ENCODE results near the gene PSMD4. TPM values are rescaled to one million over a fixed set of nuclear protein-coding genes. Genes with fewer than 3 reads are reported as not detected.
A peak's percentile ranks its signal among the peaks of the same experiment; 100 is the strongest.

Gene PSMD4
- total RNA-seq, 1 experiment from 2014 or later: 312 TPM

DNA sequence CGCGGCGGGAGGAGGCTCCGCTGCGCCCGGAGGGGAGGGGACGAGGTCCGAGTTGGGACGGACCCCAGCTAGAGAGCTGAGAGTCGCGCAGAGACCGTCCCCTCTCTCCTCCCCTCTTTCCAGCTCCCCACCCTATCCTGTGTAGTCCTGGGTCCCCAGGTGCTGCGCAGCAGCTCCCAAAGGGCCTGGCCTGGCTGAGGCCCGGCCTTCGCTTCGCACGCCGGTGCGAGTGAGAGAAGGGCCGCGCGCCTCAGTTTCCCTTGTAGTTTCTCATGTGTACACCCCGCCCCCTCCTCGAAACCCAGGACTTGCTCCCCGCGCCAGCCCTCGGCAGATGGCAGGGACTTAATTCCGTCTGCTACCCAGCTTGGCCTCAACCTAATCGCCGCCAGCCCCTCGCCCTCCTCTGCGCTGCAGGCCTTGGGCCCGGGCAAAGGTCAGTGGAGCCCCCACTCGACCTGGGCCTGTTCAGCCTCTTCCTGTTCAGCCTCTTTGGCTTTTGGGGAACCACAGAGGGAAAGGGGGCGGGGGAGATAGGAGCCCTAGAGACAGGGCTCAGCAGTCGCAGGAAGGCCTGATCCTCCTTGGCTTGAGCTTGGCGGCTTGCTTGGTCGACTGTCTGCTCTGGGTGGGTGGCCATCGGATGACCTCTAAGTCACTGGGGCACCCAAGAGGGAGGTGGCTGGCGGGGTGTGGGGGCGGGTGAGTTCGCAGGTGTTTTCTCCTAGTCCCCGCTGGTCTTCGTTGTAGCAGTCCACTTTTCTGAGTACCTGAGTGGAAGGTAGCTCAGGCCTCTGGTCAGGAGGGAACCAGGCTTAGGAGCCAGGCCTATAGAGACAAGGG lies 28.6 kb downstream of the PSMD4 start:
- Histone ChIP-seq H3K27me3 (replicated peaks; ENCODE audit: insufficient read depth, low read depth, low read length, poor library complexity) (no peaks in the 10 kb centered on the region), H3K4me1 (ENCODE audit: insufficient read depth, low read length, poor library complexity, severe bottlenecking) (peaks cover 3% of the 10 kb centered on the region), H3K27ac (ENCODE audit: low read depth, low read length, poor library complexity, severe bottlenecking) (peak overlapping the region; percentile 99), H3K36me3 (ENCODE audit: insufficient read depth, low read length, poor library complexity, severe bottlenecking) (peaks cover 25% of the 10 kb centered on the region), H3K9me3 (ENCODE audit: low read depth, low read length, poor library complexity, severe bottlenecking) (no peaks in the 10 kb centered on the region), H3K4me3 (ENCODE audit: low read depth, low read length, poor library complexity, severe bottlenecking) (peak overlapping the region; percentile 95)
- intact Hi-C loops (cut with micrococcal nuclease; ENCODE audit: unreplicated experiment): loop anchor here (5.0 kb wide), 1 partner anchor 64 kb away; the partner anchor contains the start of gene RFX5
- peak; percentile 26 for DNase-seq (ENCODE audit: low spot score)
- CTCF ChIA-PET: no interaction called here
- TF ChIP-seq EZH2 (IDR thresholded peaks at IDR 0.05; ENCODE audit: borderline replicate concordance, low read depth, low read length, poor library complexity, severe bottlenecking): no peak
- TF ChIP-seq CTCF (conservative IDR thresholded peaks at IDR 0.05; ENCODE audit: low read depth, low read length): no peak
- no TSS peak for BruUV-seq (replicated peaks)
- POLR2A ChIA-PET (ENCODE audit: low non-redundant PET): no interaction called here

GRCh38 chr1:151284013-151284577 lies 29.6 kb downstream of the PSMD4 start:
- no TSS peak for BruUV-seq (replicated peaks)
- peak overlapping the region; percentile 42 for H3K27ac ChIP-seq (ENCODE audit: low read depth, low read length, poor library complexity, severe bottlenecking)
- TF ChIP-seq CTCF (conservative IDR thresholded peaks at IDR 0.05; ENCODE audit: low read depth, low read length) (no peak), EZH2 (IDR thresholded peaks at IDR 0.05; ENCODE audit: borderline replicate concordance, low read depth, low read length, poor library complexity, severe bottlenecking) (no peak)
- POLR2A ChIA-PET (ENCODE audit: low non-redundant PET): interaction anchor here (0.5 kb wide), 1 partner anchor 43 kb away, joined by 14 read pairs; no protein-coding TSS in a partner anchor
- peaks cover 34% of the 10 kb centered on the region for H3K36me3 ChIP-seq (ENCODE audit: insufficient read depth, low read length, poor library complexity, severe bottlenecking)
- H3K9me3 ChIP-seq (ENCODE audit: low read depth, low read length, poor library complexity, severe bottlenecking): no peaks in the 10 kb centered on the region
- intact Hi-C loops (cut with micrococcal nuclease; ENCODE audit: unreplicated experiment): loop anchor here (5.0 kb wide), 1 partner anchor 63 kb away; the partner anchor contains the start of gene RFX5
- H3K27me3 ChIP-seq (replicated peaks; ENCODE audit: insufficient read depth, low read depth, low read length, poor library complexity): no peaks in the 10 kb centered on the region
- no peak for DNase-seq (ENCODE audit: low spot score)
- peaks cover 3% of the 10 kb centered on the region for H3K4me1 ChIP-seq (ENCODE audit: insufficient read depth, low read length, poor library complexity, severe bottlenecking)
- CTCF ChIA-PET: no interaction called here
- H3K4me3 ChIP-seq (ENCODE audit: low read depth, low read length, poor library complexity, severe bottlenecking): peak overlapping the region; percentile 95

GRCh38 chr1:151286619-151287340 lies 32.2 kb downstream of the PSMD4 start:
- TF ChIP-seq CTCF (conservative IDR thresholded peaks at IDR 0.05; ENCODE audit: low read depth, low read length) (no peak), EZH2 (IDR thresholded peaks at IDR 0.05; ENCODE audit: borderline replicate concordance, low read depth, low read length, poor library complexity, severe bottlenecking) (no peak)
- intact Hi-C loops (cut with micrococcal nuclease; ENCODE audit: unreplicated experiment): no loop called here
- Histone ChIP-seq H3K27ac (ENCODE audit: low read depth, low read length, poor library complexity, severe bottlenecking) (no peak overlapping the region), H3K27me3 (replicated peaks; ENCODE audit: insufficient read depth, low read depth, low read length, poor library complexity) (no peaks in the 10 kb centered on the region), H3K36me3 (ENCODE audit: insufficient read depth, low read length, poor library complexity, severe bottlenecking) (peaks cover 46% of the 10 kb centered on the region), H3K9me3 (ENCODE audit: low read depth, low read length, poor library complexity, severe bottlenecking) (no peaks in the 10 kb centered on the region), H3K4me3 (ENCODE audit: low read depth, low read length, poor library complexity, severe bottlenecking) (no peak overlapping the region), H3K4me1 (ENCODE audit: insufficient read depth, low read length, poor library complexity, severe bottlenecking) (no peaks in the 10 kb centered on the region)
- no TSS peak for BruUV-seq (replicated peaks)
- POLR2A ChIA-PET (ENCODE audit: low non-redundant PET): no interaction called here
- CTCF ChIA-PET: no interaction called here
- DNase-seq (ENCODE audit: low spot score): no peak
